ENCODE results near the gene CA11.

- TF ChIP-seq, protein P1, sequence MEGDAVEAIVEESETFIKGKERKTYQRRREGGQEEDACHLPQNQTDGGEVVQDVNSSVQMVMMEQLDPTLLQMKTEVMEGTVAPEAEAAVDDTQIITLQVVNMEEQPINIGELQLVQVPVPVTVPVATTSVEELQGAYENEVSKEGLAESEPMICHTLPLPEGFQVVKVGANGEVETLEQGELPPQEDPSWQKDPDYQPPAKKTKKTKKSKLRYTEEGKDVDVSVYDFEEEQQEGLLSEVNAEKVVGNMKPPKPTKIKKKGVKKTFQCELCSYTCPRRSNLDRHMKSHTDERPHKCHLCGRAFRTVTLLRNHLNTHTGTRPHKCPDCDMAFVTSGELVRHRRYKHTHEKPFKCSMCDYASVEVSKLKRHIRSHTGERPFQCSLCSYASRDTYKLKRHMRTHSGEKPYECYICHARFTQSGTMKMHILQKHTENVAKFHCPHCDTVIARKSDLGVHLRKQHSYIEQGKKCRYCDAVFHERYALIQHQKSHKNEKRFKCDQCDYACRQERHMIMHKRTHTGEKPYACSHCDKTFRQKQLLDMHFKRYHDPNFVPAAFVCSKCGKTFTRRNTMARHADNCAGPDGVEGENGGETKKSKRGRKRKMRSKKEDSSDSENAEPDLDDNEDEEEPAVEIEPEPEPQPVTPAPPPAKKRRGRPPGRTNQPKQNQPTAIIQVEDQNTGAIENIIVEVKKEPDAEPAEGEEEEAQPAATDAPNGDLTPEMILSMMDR (IDR thresholded peaks at IDR 0.05), result no peak
- TF ChIP-seq EZH2phosphoT487 (IDR thresholded peaks at IDR 0.05), result no peak
These were observed 2.1 kb upstream of the CA11 start for GRCh38 chr19:48648134-48648533.

All from neural progenitor cell (in vitro differentiated cells).